Measurements from ENCODE around the gene ANO10.
"Not testable (repeated sequence)": the region's sequence is repeated elsewhere in the genome, so short reads cannot be mapped to it uniquely, and the experiment has no call there.

ANO10 gene

GRCh38 chr3:43478118-43478785 lies 143.6 kb downstream of the ANO10 start:
- H3K9me3 ChIP-seq (ENCODE audit: control insufficient read depth, insufficient read depth, low read length) = no peaks in the 10 kb centered on the region
- no CpG with 5 or more reads among the region's 1 CpG for WGBS (ENCODE audit: insufficient coverage, insufficient read length)
- no peaks in the 10 kb centered on the region for H3K36me3 ChIP-seq (ENCODE audit: control insufficient read depth, insufficient read depth, low read length)
- peaks cover 9% of the 10 kb centered on the region for H3K27me3 ChIP-seq (ENCODE audit: control insufficient read depth, insufficient read depth, low read length)
- H3K4me1 ChIP-seq (ENCODE audit: control insufficient read depth, insufficient read depth, low read length) = 0 out of 2 replicates have a peak, but pooled peaks cover 2% of the 10 kb centered on the region
- no peak overlapping the region for H3K27ac ChIP-seq (ENCODE audit: low read length)
- H3K4me3 ChIP-seq (ENCODE audit: low read length) = no peak overlapping the region
- DNase-seq (ENCODE audit: low read depth, low spot score) = no peak

- no peak for DNase-seq (ENCODE audit: low read depth, low spot score)
- 0 out of 2 replicates have a peak, but pooled peaks cover 2% of the 10 kb centered on the region for H3K4me1 ChIP-seq (ENCODE audit: control insufficient read depth, insufficient read depth, low read length)
- no peak overlapping the region for H3K27ac ChIP-seq (ENCODE audit: low read length)
- H3K9me3 ChIP-seq (ENCODE audit: control insufficient read depth, insufficient read depth, low read length) = no peaks in the 10 kb centered on the region
- peaks cover 9% of the 10 kb centered on the region for H3K27me3 ChIP-seq (ENCODE audit: control insufficient read depth, insufficient read depth, low read length)
- no CpG with 5 or more reads among the region's 6 CpGs for WGBS (ENCODE audit: insufficient coverage, insufficient read length)
- H3K4me3 ChIP-seq (ENCODE audit: low read length) = no peak overlapping the region
- no peaks in the 10 kb centered on the region for H3K36me3 ChIP-seq (ENCODE audit: control insufficient read depth, insufficient read depth, low read length)
Measured at GRCh38 chr3:43477600-43477999, 144.2 kb downstream of the ANO10 start.

GRCh38 chr3:43473737-43474136 lies 148.1 kb downstream of the ANO10 start:
- no peaks in the 10 kb centered on the region for H3K4me1 ChIP-seq (ENCODE audit: control insufficient read depth, insufficient read depth, low read length)
- no CpG with 5 or more reads among the region's 1 CpG for WGBS (ENCODE audit: insufficient coverage, insufficient read length)
- no peaks in the 10 kb centered on the region for H3K36me3 ChIP-seq (ENCODE audit: control insufficient read depth, insufficient read depth, low read length)
- no peak overlapping the region for H3K4me3 ChIP-seq (ENCODE audit: low read length)
- DNase-seq (ENCODE audit: low read depth, low spot score) = no peak
- no peaks in the 10 kb centered on the region for H3K9me3 ChIP-seq (ENCODE audit: control insufficient read depth, insufficient read depth, low read length)
- H3K27me3 ChIP-seq (ENCODE audit: control insufficient read depth, insufficient read depth, low read length) = peaks cover 7% of the 10 kb centered on the region; the same call in 1 of the 2 replicates
- H3K27ac ChIP-seq (ENCODE audit: low read length) = no peak overlapping the region

GRCh38 chr3:43473244-43473643 lies 148.6 kb downstream of the ANO10 start:
- H3K36me3 ChIP-seq (ENCODE audit: control insufficient read depth, insufficient read depth, low read length) = no peaks in the 10 kb centered on the region
- no peak overlapping the region for H3K4me3 ChIP-seq (ENCODE audit: low read length)
- peaks cover 7% of the 10 kb centered on the region; the same call in 1 of the 2 replicates for H3K27me3 ChIP-seq (ENCODE audit: control insufficient read depth, insufficient read depth, low read length)
- no peaks in the 10 kb centered on the region for H3K9me3 ChIP-seq (ENCODE audit: control insufficient read depth, insufficient read depth, low read length)
- H3K4me1 ChIP-seq (ENCODE audit: control insufficient read depth, insufficient read depth, low read length) = no peaks in the 10 kb centered on the region
- WGBS (ENCODE audit: insufficient coverage, insufficient read length) = no CpG with 5 or more reads among the region's 10 CpGs
- H3K27ac ChIP-seq (ENCODE audit: low read length) = no peak overlapping the region
- DNase-seq (ENCODE audit: low read depth, low spot score) = no peak

GRCh38 chr3:43468133-43468532 lies 153.7 kb downstream of the ANO10 start:
- H3K36me3 ChIP-seq (ENCODE audit: control insufficient read depth, insufficient read depth, low read length) = no peaks in the 10 kb centered on the region
- H3K27me3 ChIP-seq (ENCODE audit: control insufficient read depth, insufficient read depth, low read length) = no peaks in the 10 kb centered on the region
- no peak overlapping the region for H3K27ac ChIP-seq (ENCODE audit: low read length)
- H3K9me3 ChIP-seq (ENCODE audit: control insufficient read depth, insufficient read depth, low read length) = no peaks in the 10 kb centered on the region
- no peak overlapping the region for H3K4me3 ChIP-seq (ENCODE audit: low read length)
- WGBS (ENCODE audit: insufficient coverage, insufficient read length) = no CpG with 5 or more reads among the region's 1 CpG
- no peaks in the 10 kb centered on the region for H3K4me1 ChIP-seq (ENCODE audit: control insufficient read depth, insufficient read depth, low read length)
- no peak for DNase-seq (ENCODE audit: low read depth, low spot score)

- Histone ChIP-seq H3K27ac (ENCODE audit: low read length) (no peak overlapping the region), H3K4me3 (ENCODE audit: low read length) (no peak overlapping the region), H3K27me3 (ENCODE audit: control insufficient read depth, insufficient read depth, low read length) (no peaks in the 10 kb centered on the region), H3K4me1 (ENCODE audit: control insufficient read depth, insufficient read depth, low read length) (no peaks in the 10 kb centered on the region; the same call in 1 of the 2 replicates), H3K36me3 (ENCODE audit: control insufficient read depth, insufficient read depth, low read length) (no peaks in the 10 kb centered on the region), H3K9me3 (ENCODE audit: control insufficient read depth, insufficient read depth, low read length) (no peaks in the 10 kb centered on the region)
- DNase-seq (ENCODE audit: low read depth, low spot score) = no peak
Measured at GRCh38 chr3:43465109-43465508, 156.7 kb downstream of the ANO10 start.

- no CpG with 5 or more reads among the region's 3 CpGs for WGBS (ENCODE audit: insufficient coverage, insufficient read length)
- H3K4me1 ChIP-seq (ENCODE audit: control insufficient read depth, insufficient read depth, low read length); H3K36me3 ChIP-seq (ENCODE audit: control insufficient read depth, insufficient read depth, low read length); H3K4me3 ChIP-seq (ENCODE audit: low read length); H3K9me3 ChIP-seq (ENCODE audit: control insufficient read depth, insufficient read depth, low read length); H3K27me3 ChIP-seq (ENCODE audit: control insufficient read depth, insufficient read depth, low read length); H3K27ac ChIP-seq (ENCODE audit: low read length); DNase-seq (ENCODE audit: low read depth, low spot score): not testable (repeated sequence)
Measured at GRCh38 chr3:43462566-43462965, 159.2 kb downstream of the ANO10 start.

GRCh38 chr3:43461345-43461744 lies 160.5 kb downstream of the ANO10 start:
- no peaks in the 10 kb centered on the region for H3K36me3 ChIP-seq (ENCODE audit: control insufficient read depth, insufficient read depth, low read length)
- H3K4me3 ChIP-seq (ENCODE audit: low read length) = no peak overlapping the region
- H3K9me3 ChIP-seq (ENCODE audit: control insufficient read depth, insufficient read depth, low read length) = no peaks in the 10 kb centered on the region
- no CpG with 5 or more reads among the region's 2 CpGs for WGBS (ENCODE audit: insufficient coverage, insufficient read length)
- no peak overlapping the region for H3K27ac ChIP-seq (ENCODE audit: low read length)
- no peaks in the 10 kb centered on the region; the same call in 1 of the 2 replicates for H3K4me1 ChIP-seq (ENCODE audit: control insufficient read depth, insufficient read depth, low read length)
- DNase-seq (ENCODE audit: low read depth, low spot score) = no peak
- no peaks in the 10 kb centered on the region for H3K27me3 ChIP-seq (ENCODE audit: control insufficient read depth, insufficient read depth, low read length)

GRCh38 chr3:43457038-43457437 lies 164.8 kb downstream of the ANO10 start:
- H3K27me3 ChIP-seq (ENCODE audit: control insufficient read depth, insufficient read depth, low read length) = not testable (repeated sequence)
- WGBS (ENCODE audit: insufficient coverage, insufficient read length) = no CpG with 5 or more reads among the region's 1 CpG

GRCh38 chr3:43455233-43455632 lies 166.6 kb downstream of the ANO10 start:
- no peaks in the 10 kb centered on the region for H3K4me1 ChIP-seq (ENCODE audit: control insufficient read depth, insufficient read depth, low read length)
- H3K27ac ChIP-seq (ENCODE audit: low read length) = no peak overlapping the region
- H3K36me3 ChIP-seq (ENCODE audit: control insufficient read depth, insufficient read depth, low read length) = no peaks in the 10 kb centered on the region
- no peaks in the 10 kb centered on the region for H3K9me3 ChIP-seq (ENCODE audit: control insufficient read depth, insufficient read depth, low read length)
- DNase-seq (ENCODE audit: low read depth, low spot score) = no peak
- no peaks in the 10 kb centered on the region for H3K27me3 ChIP-seq (ENCODE audit: control insufficient read depth, insufficient read depth, low read length)
- WGBS (ENCODE audit: insufficient coverage, insufficient read length) = no CpG with 5 or more reads among the region's 1 CpG
- H3K4me3 ChIP-seq (ENCODE audit: low read length) = no peak overlapping the region

More at GRCh38 chr3:43457038-43457437, 164.8 kb downstream of the ANO10 start:
- H3K4me3 ChIP-seq (ENCODE audit: low read length); H3K36me3 ChIP-seq (ENCODE audit: control insufficient read depth, insufficient read depth, low read length); H3K4me1 ChIP-seq (ENCODE audit: control insufficient read depth, insufficient read depth, low read length); H3K27ac ChIP-seq (ENCODE audit: low read length); DNase-seq (ENCODE audit: low read depth, low spot score); H3K9me3 ChIP-seq (ENCODE audit: control insufficient read depth, insufficient read depth, low read length): not testable (repeated sequence)

GRCh38 chr3:43453981-43454380 lies 167.8 kb downstream of the ANO10 start:
- no peaks in the 10 kb centered on the region for H3K4me1 ChIP-seq (ENCODE audit: control insufficient read depth, insufficient read depth, low read length)
- no CpG with 5 or more reads among the region's 1 CpG for WGBS (ENCODE audit: insufficient coverage, insufficient read length)
- no peak overlapping the region for H3K27ac ChIP-seq (ENCODE audit: low read length)
- H3K4me3 ChIP-seq (ENCODE audit: low read length) = no peak overlapping the region
- H3K27me3 ChIP-seq (ENCODE audit: control insufficient read depth, insufficient read depth, low read length) = no peaks in the 10 kb centered on the region
- DNase-seq (ENCODE audit: low read depth, low spot score) = no peak
- no peaks in the 10 kb centered on the region for H3K9me3 ChIP-seq (ENCODE audit: control insufficient read depth, insufficient read depth, low read length)
- H3K36me3 ChIP-seq (ENCODE audit: control insufficient read depth, insufficient read depth, low read length) = no peaks in the 10 kb centered on the region
